GM12878 (cell line): ENCODE measurements around the gene RASGRP2. TPM values are rescaled to one million over a fixed set of nuclear protein-coding genes. Genes with fewer than 3 reads are reported as not detected.
A peak's percentile ranks its signal among the peaks of the same experiment; 100 is the strongest.

ENCODE experiments used
- ATAC-seq: fragments of 200-7000 bp; cut with Tn5 transposase; 3 replicates; pipeline ENCODE4 v1.9.1; 2020; ENCODE audit warnings: mild to moderate bottlenecking, moderate library complexity
- BruUV-seq: library from RNA; stranded (reverse); fragments of 400-500 nt; replicated peaks from 2 replicates; lab custom pipeline; 2021; lab: Mats Ljungman, UMichigan
- CTCF ChIA-PET: fragments of 300-600 bp; sonication (Branson Sonifier 250); formaldehyde crosslinking; extraction: SDS; loops from one replicate; lab custom pipeline; 2021; ENCODE audit warnings: inconsistent platforms; lab: Yijun Ruan, JAX
- POLR2A ChIA-PET: fragments of 350-600 bp; formaldehyde crosslinking; extraction: SDS; loops from one replicate; lab custom pipeline; 2021; ENCODE audit warnings: inconsistent platforms; lab: Charles Lee
- RAD21 ChIA-PET: fragments of 300-600 bp; sonication (Branson Sonifier 250); formaldehyde crosslinking; loops from one replicate; lab custom pipeline; 2023; ENCODE audit warnings: antibody characterized with exemption; ENCODE audit not compliant: unreplicated experiment; lab: Charles Lee
- SMC1A ChIA-PET: fragments of 300-600 bp; sonication (Branson Sonifier 250); formaldehyde crosslinking; loops from one replicate; lab custom pipeline; 2023; ENCODE audit not compliant: unreplicated experiment, uncharacterized antibody; lab: Charles Lee
- DNase-seq: peaks from one replicate; pipeline ENCODE4 v3.0.0-alpha.2; 2011; ENCODE audit warnings: low read depth, low spot score
- FAIRE-seq: peaks from 3 replicates; lab custom pipeline; 2011; peaks lifted over from hg19 to GRCh38; lab: Jason Lieb, UNC
- H2AFZ ChIP-seq: 2 replicates; pipeline ENCODE4 v1.6.0; 2011; ENCODE audit warnings: low read depth, low read length, control low read depth; ENCODE audit not compliant: control insufficient read depth
- H3K27ac ChIP-seq: 2 replicates; pipeline ENCODE4 v1.5.1; 2011; ENCODE audit warnings: control low read depth; ENCODE audit not compliant: control insufficient read depth, insufficient read depth
- H3K27me3 ChIP-seq, 2 experiments: replicated peaks in 1 of 2; 2 replicates each; pipeline versions ENCODE4 v1.6.0 to v1.6.1; 2011; ENCODE audit warnings: low read length in 1 of 2; ENCODE audit not compliant: control insufficient read depth in 2 of 2, insufficient read depth in 2 of 2
- H3K36me3 ChIP-seq, 2 experiments: 2 replicates each; pipeline ENCODE4 v1.5.1; 2011; ENCODE audit warnings: low read length in 1 of 2; ENCODE audit not compliant: control insufficient read depth in 2 of 2, insufficient read depth in 2 of 2
- H3K4me1 ChIP-seq: 2 replicates; pipeline ENCODE4 v1.6.1; 2011; ENCODE audit warnings: mild to moderate bottlenecking, low read length, moderate library complexity, mixed read lengths; ENCODE audit not compliant: control insufficient read depth, insufficient read depth
- H3K4me2 ChIP-seq: 2 replicates; pipeline ENCODE4 v1.6.0; 2011; ENCODE audit warnings: control low read depth; ENCODE audit not compliant: control insufficient read depth, insufficient read depth
- H3K4me3 ChIP-seq: fragments of 200-600 bp; sonication (generic); 2 replicates; pipeline ENCODE4 v1.5.1; 2016
- H3K79me2 ChIP-seq: 2 replicates; pipeline ENCODE4 v1.6.0; 2011; ENCODE audit warnings: low read length; ENCODE audit not compliant: control insufficient read depth, insufficient read depth
- H3K9ac ChIP-seq: 2 replicates; pipeline ENCODE4 v1.8.0; 2011; ENCODE audit warnings: low read length, control low read depth, mixed read lengths; ENCODE audit not compliant: control insufficient read depth, insufficient read depth
- H3K9me3 ChIP-seq: replicated peaks from 3 replicates; pipeline ENCODE4 v1.5.1; 2011; ENCODE audit warnings: mild to moderate bottlenecking, low read length; ENCODE audit not compliant: control insufficient read depth, insufficient read depth
- H4K20me1 ChIP-seq: 2 replicates; pipeline ENCODE4 v1.6.0; 2011; ENCODE audit not compliant: control insufficient read depth, insufficient read depth
- BHLHE40 ChIP-seq, 2 experiments: fragments of 450-650 bp in 1 of 2; IDR thresholded peaks; 2 replicates each; pipeline ENCODE4 v1.6.1; 2011 to 2017; ENCODE audit warnings: low read depth in 2 of 2, borderline replicate concordance in 1 of 2, improper control_type of control experiment in 1 of 2, low read length in 1 of 2, mild to moderate bottlenecking in 1 of 2
- EGR1 ChIP-seq, 2 experiments: IDR thresholded peaks; 1 replicate in 1 of 2; 2 replicates in 1 of 2; pipeline ENCODE4 v1.6.1; 2011 to 2012; ENCODE audit warnings: low read depth in 2 of 2, low read length in 2 of 2, borderline replicate concordance in 1 of 2, mild to moderate bottlenecking in 1 of 2, moderate library complexity in 1 of 2
- TCF3 ChIP-seq: IDR thresholded peaks from 2 replicates; pipeline ENCODE4 v1.6.1; 2012; ENCODE audit warnings: low read depth, mild to moderate bottlenecking, low read length, borderline replicate concordance; ENCODE audit not compliant: insufficient read depth
- WGBS: methylation state at CpG from one replicate; pipeline ENCODE4 v1.1.6; 2016; ENCODE audit warnings: low lambda C conversion rate; ENCODE audit not compliant: insufficient replicate concordance, insufficient coverage; ENCODE audit errors: missing lambda C conversion rate; 5-methylcytosine and 5-hydroxymethylcytosine counted together
- in situ Hi-C: fragments of 300-500 bp; cut with MboI; formaldehyde crosslinking; loops from 9 replicates; pipeline ENCODE4 v1.14.3; 2018; ENCODE audit warnings: mixed read lengths
- intact Hi-C: fragments of 100-400 bp; cut with micrococcal nuclease; formaldehyde crosslinking; loops from one replicate; pipeline ENCODE4 v1.14.2; 2022; ENCODE audit not compliant: unreplicated experiment
- polyA plus RNA-seq, 11 experiments: library from polyadenylated mRNA; depleted of rRNA in 4 of 11; unstranded in 6 of 11; stranded (reverse) in 5 of 11; fragments of >200 nt; fragmentation: Nextera tagmentation in 4 of 11; fragmentation: Illumina TruSeq in 1 of 11; extraction: Ambion mirVana in 4 of 11; extraction: Trizol in 1 of 11; gene quantifications; 1 replicate in 1 of 11; 2 replicates in 10 of 11; pipeline versions ENCODE4 v1.2.1 to v1.2.3, GENCODE V29; 2011 to 2016; ENCODE audit warnings: inconsistent platforms in 2 of 11, missing spikeins in 2 of 11, low read depth in 1 of 11
- total RNA-seq, 4 experiments: library from RNA; depleted of rRNA in 3 of 4; stranded (reverse); fragments of >200 nt in 3 of 4; fragmentation: Illumina TruSeq in 1 of 4; extraction: Trizol in 1 of 4; gene quantifications; 2 replicates each; pipeline versions ENCODE4 v1.2.1 to v1.2.3, GENCODE V29; 2013 to 2021

Gene RASGRP2
- total and polyA plus RNA-seq, 10 of the 15 experiments (the other 5 are each of a cell fraction or from before 2014, with no cell fraction given), result 0.26 to 9.0 (median 5.4) TPM

- Histone ChIP-seq H3K4me3 (peak overlapping the region; percentile 68), H3K9ac (peak overlapping the region; percentile 34), H3K4me2 (peak overlapping the region; percentile 98), H3K27me3 (peaks cover 0 to 5% of the 10 kb centered on the region in 2 experiments; a peak in 3 of 4 replicates), H3K79me2 (no peaks in the 10 kb centered on the region), H3K27ac (no peak overlapping the region)
- RAD21 ChIA-PET, result interaction anchor here (0.6 to 3.6 kb wide), 10 partner anchors 16 to 104 kb away, joined by 3 to 21 read pairs (median 4); partner anchors contain the start of gene SF1
- DNase-seq, result no peak
- FAIRE-seq, result no peak
- in situ Hi-C loops, result no loop called here
- TF ChIP-seq TCF3, result no peak
- peak in 1 of 2 experiments; percentile 37; a peak in 1 of 3 replicates for TF ChIP-seq EGR1 (IDR thresholded peaks at IDR 0.05; ENCODE audit: borderline replicate concordance in 1 of 2, low read depth in 2 of 2, low read length in 2 of 2)
- 0 out of 4 replicates have a peak, but pooled peaks of 1 of the 2 experiments have one; percentile 32 for TF ChIP-seq BHLHE40 (IDR thresholded peaks at IDR 0.05; ENCODE audit: borderline replicate concordance in 1 of 2, low read depth in 2 of 2, low read length in 1 of 2)
- TF ChIP-seq, all 136 proteins: peak for 2
- WGBS, result 2% methylated on average over 11 of the region's 89 CpGs
- peaks cover 29% of the 10 kb centered on the region for H3K4me1 ChIP-seq
- ChIA-PET SMC1A (interaction anchor here (0.7 to 3.2 kb wide), 6 partner anchors 19 to 56 kb away, joined by 3 to 15 read pairs (median 8); partner anchors contain the start of gene SF1), CTCF (interaction anchor here (0.6 to 9.7 kb wide), 24 partner anchors 10 to 427 kb away, joined by 3 to 86 read pairs (median 6); partner anchors contain the start of genes PRDX5 and SF1), POLR2A (interaction anchor here (0.8 kb wide), 1 partner anchor 27 kb away, joined by 4 read pairs; no protein-coding TSS in a partner anchor)
- intact Hi-C loops, result loop anchor here (2.0 kb wide), 1 partner anchor 28 kb away; no protein-coding TSS in a partner anchor
- no peaks in the 10 kb centered on the region for H3K36me3 ChIP-seq
- no peaks in the 10 kb centered on the region for H4K20me1 ChIP-seq
- ATAC-seq, result no peak
- H2AFZ ChIP-seq, result peak overlapping the region; percentile 77
- no TSS peak for BruUV-seq
- no peaks in the 10 kb centered on the region for H3K9me3 ChIP-seq
These were observed 724 bp upstream of the RASGRP2 start for GRCh38 chr11:64744544-64745188.
